ENCODE measurements around the gene RGS9.
"Not testable (repeated sequence)": the region's sequence is repeated elsewhere in the genome, so short reads cannot be mapped to it uniquely, and the experiment has no call there.

The RGS9 gene

GRCh38 chr17:65116515-65116914, 20.7 kb upstream of the RGS9 start:
- not testable (repeated sequence) for DNase-seq

- DNase-seq = no peak
Measured at GRCh38 chr17:65117384-65118035, 19.7 kb upstream of the RGS9 start.

- no peak for DNase-seq
Measured at GRCh38 chr17:65121368-65121767, 15.8 kb upstream of the RGS9 start.

GRCh38 chr17:65121916-65122806, 15.0 kb upstream of the RGS9 start:
- peak; percentile 51 for DNase-seq

- peak; percentile 83 for DNase-seq
Measured at GRCh38 chr17:65122836-65123756, 14.1 kb upstream of the RGS9 start.

GRCh38 chr17:65123757-65124675, 13.2 kb upstream of the RGS9 start:
- DNase-seq = no peak

GRCh38 chr17:65130832-65131231, 6.3 kb upstream of the RGS9 start:
- no peak for DNase-seq

GRCh38 chr17:65131240-65131639, 5.9 kb upstream of the RGS9 start:
- DNase-seq = no peak

GRCh38 chr17:65131946-65132345, 5.2 kb upstream of the RGS9 start:
- no peak for DNase-seq

- DNase-seq = no peak
Measured at GRCh38 chr17:65134035-65134434, 3.1 kb upstream of the RGS9 start.

- no peak for DNase-seq
Measured at GRCh38 chr17:65139101-65139764, 2.1 kb downstream of the RGS9 start.

- DNase-seq = no peak
Measured at GRCh38 chr17:65142247-65142646, 5.1 kb downstream of the RGS9 start.

- DNase-seq = no peak
Measured at GRCh38 chr17:65143889-65144604, 6.9 kb downstream of the RGS9 start.

GRCh38 chr17:65145743-65146142, 8.6 kb downstream of the RGS9 start:
- DNase-seq = no peak

- DNase-seq = no peak
Measured at GRCh38 chr17:65147955-65148354, 10.8 kb downstream of the RGS9 start.

GRCh38 chr17:65154770-65155589, 17.8 kb downstream of the RGS9 start:
- no peak for DNase-seq

- DNase-seq = no peak
Measured at GRCh38 chr17:65155622-65156021, 18.5 kb downstream of the RGS9 start.

- no peak for DNase-seq
Measured at GRCh38 chr17:65156185-65156834, 19.1 kb downstream of the RGS9 start.

- no peak for DNase-seq
Measured at GRCh38 chr17:65156835-65157565, 19.8 kb downstream of the RGS9 start.
